Lower leg skin (tissue), 3 donors: ENCODE data around the gene PRR5.

Experiments
- POLR2A ChIP-seq, 2 donors: fragments of 450-650 bp; IDR thresholded peaks; one replicate each; pipeline ENCODE4 v1.6.1; 2016 to 2017; ENCODE audit warnings: antibody characterized with exemption in 2 of 2, mild to moderate bottlenecking in 1 of 2, moderate library complexity in 1 of 2
- TF ChIP-seq, protein P1 (sequence below), 3 donors: fragments of 450-650 bp; IDR thresholded peaks; one replicate each; pipeline ENCODE4 v1.5.1; 2016; ENCODE audit warnings: antibody characterized with exemption in 3 of 3, mild to moderate bottlenecking in 3 of 3, moderate library complexity in 2 of 3

DNA sequence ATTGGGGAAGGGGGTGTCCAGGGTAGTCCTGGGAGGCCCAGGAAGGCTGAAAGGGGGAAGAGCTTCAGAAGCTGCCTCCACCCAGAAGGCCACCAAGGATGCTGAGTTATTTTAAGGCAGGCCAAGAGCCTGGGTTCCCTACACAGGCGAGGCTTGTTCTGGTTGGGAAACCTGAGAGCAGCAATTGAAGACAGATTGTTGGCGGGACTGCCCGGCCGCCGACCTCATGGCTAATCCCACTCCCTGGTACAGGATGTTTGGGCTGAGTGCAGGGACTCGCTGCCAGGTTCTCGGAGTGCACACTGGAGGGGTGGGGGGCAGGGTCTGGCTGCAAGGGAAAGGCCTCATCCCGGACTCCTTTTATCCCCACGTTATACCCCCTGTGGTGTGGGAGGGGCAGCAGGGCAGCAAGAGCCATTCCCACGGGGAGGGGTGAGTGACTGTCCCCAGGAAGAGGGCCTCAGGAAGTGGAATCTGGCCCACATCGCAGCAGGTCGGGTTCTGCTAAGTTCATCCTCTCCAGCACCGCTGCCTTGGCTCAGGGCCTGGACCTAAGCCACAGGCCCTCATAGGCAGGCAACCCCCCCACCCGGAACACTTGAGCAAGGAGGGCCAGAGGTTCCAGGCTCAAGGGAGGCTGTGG is 43.6 kb upstream of the PRR5 start:
- TF ChIP-seq, protein P1, sequence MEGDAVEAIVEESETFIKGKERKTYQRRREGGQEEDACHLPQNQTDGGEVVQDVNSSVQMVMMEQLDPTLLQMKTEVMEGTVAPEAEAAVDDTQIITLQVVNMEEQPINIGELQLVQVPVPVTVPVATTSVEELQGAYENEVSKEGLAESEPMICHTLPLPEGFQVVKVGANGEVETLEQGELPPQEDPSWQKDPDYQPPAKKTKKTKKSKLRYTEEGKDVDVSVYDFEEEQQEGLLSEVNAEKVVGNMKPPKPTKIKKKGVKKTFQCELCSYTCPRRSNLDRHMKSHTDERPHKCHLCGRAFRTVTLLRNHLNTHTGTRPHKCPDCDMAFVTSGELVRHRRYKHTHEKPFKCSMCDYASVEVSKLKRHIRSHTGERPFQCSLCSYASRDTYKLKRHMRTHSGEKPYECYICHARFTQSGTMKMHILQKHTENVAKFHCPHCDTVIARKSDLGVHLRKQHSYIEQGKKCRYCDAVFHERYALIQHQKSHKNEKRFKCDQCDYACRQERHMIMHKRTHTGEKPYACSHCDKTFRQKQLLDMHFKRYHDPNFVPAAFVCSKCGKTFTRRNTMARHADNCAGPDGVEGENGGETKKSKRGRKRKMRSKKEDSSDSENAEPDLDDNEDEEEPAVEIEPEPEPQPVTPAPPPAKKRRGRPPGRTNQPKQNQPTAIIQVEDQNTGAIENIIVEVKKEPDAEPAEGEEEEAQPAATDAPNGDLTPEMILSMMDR (IDR thresholded peaks at IDR 0.05): no peak
- TF ChIP-seq POLR2A (IDR thresholded peaks at IDR 0.05): no peak
